Measurements from ENCODE around the gene RELN.
"Not testable (repeated sequence)": the region's sequence is repeated elsewhere in the genome, so short reads cannot be mapped to it uniquely, and the experiment has no call there.

DNA sequence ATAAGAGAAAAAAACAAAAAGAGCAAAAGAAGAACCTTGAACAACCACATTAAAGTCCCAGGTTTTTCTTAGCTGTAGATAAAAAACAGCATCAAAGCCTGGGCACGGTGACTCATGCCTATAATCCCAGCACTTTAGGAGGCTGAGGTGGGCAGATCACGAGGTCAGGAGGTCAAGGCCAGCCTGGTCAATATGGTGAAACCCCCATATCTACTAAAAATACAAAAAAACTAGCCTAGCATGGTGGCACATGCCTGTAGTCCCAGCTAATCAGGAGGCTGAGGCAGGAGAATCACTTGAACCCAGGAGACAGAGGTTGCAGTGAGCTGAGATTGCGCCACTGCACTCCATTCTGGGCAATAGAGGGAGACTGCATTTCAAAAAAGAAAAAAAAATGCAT is 47.4 kb upstream of the RELN start:
- TF ChIP-seq, protein P1, sequence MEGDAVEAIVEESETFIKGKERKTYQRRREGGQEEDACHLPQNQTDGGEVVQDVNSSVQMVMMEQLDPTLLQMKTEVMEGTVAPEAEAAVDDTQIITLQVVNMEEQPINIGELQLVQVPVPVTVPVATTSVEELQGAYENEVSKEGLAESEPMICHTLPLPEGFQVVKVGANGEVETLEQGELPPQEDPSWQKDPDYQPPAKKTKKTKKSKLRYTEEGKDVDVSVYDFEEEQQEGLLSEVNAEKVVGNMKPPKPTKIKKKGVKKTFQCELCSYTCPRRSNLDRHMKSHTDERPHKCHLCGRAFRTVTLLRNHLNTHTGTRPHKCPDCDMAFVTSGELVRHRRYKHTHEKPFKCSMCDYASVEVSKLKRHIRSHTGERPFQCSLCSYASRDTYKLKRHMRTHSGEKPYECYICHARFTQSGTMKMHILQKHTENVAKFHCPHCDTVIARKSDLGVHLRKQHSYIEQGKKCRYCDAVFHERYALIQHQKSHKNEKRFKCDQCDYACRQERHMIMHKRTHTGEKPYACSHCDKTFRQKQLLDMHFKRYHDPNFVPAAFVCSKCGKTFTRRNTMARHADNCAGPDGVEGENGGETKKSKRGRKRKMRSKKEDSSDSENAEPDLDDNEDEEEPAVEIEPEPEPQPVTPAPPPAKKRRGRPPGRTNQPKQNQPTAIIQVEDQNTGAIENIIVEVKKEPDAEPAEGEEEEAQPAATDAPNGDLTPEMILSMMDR (IDR thresholded peaks at IDR 0.05): not testable (repeated sequence)
- TF ChIP-seq POLR2A (IDR thresholded peaks at IDR 0.05): not testable (repeated sequence)
